Immature natural killer cell (primary cell): ENCODE data around the gene LAMA3. TPM values are rescaled to one million over a fixed set of nuclear protein-coding genes. Genes with fewer than 3 reads are reported as not detected.

Experiments used
- DNase-seq, 3 donors: peaks; one replicate each; pipeline ENCODE4 v3.0.0; 2022; ENCODE audit warnings: mixed read lengths in 1 of 3
- H3K27ac Mint-ChIP-seq, 6 donors: one replicate each; pipeline ENCODE4 v1.8.0; 2020; ENCODE audit warnings: mixed read lengths in 6 of 6, mild to moderate bottlenecking in 5 of 6, inconsistent platforms in 4 of 6, moderate library complexity in 3 of 6
- H3K27me3 Mint-ChIP-seq, 3 donors: one replicate each; pipeline ENCODE4 v1.8.0; 2020 to 2021; ENCODE audit warnings: low read depth in 3 of 3, mild to moderate bottlenecking in 3 of 3, mixed read lengths in 3 of 3, moderate library complexity in 3 of 3, inconsistent platforms in 1 of 3
- H3K36me3 Mint-ChIP-seq, 3 donors: one replicate each; pipeline ENCODE4 v1.8.0; 2020; ENCODE audit warnings: mixed read lengths in 3 of 3, inconsistent platforms in 2 of 3, mild to moderate bottlenecking in 2 of 3
- H3K4me1 Mint-ChIP-seq, 2 donors: one replicate each; pipeline ENCODE4 v1.8.0; 2020; ENCODE audit warnings: inconsistent platforms in 2 of 2, mild to moderate bottlenecking in 2 of 2, mixed read lengths in 2 of 2, moderate library complexity in 1 of 2
- H3K4me3 Mint-ChIP-seq, 5 donors: one replicate each; pipeline ENCODE4 v1.8.0; 2020; ENCODE audit warnings: mild to moderate bottlenecking in 5 of 5, mixed read lengths in 5 of 5, inconsistent platforms in 3 of 5, moderate library complexity in 3 of 5
- H3K9me3 Mint-ChIP-seq, 6 donors: one replicate each; pipeline ENCODE4 v1.8.0; 2020; ENCODE audit warnings: mild to moderate bottlenecking in 6 of 6, mixed read lengths in 6 of 6, inconsistent platforms in 4 of 6, moderate library complexity in 3 of 6
- polyA plus RNA-seq, 3 donors: library from polyadenylated mRNA; unstranded; fragments of 300-500 nt; fragmentation: Illumina TruSeq; gene quantifications; one replicate each; pipeline ENCODE4 v1.2.3, GENCODE V29; 2021

The LAMA3 gene
- polyA plus RNA-seq, 3 donors from 2014 or later: not detected

DNA sequence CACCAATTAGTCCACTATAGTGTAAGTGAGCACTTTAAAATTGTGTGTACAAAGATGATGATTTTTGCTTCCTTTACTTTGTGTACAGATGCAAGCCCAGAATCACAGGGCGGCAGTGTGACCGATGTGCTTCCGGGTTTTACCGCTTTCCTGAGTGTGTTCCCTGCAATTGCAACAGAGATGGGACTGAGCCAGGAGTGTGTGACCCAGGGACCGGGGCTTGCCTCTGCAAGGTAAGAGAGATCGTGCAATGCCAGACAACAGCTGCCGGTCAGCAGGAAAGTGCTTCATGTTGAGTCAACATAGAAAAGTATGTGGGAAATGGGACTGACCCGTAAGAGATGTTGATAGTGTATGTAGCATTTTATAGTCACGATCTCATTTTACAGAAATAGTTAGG, 168.5 kb downstream of the LAMA3 start:
- no peaks in the 10 kb centered on the region for H3K9me3 Mint-ChIP-seq
- H3K4me3 Mint-ChIP-seq: no peak overlapping the region
- no peak for DNase-seq
- H3K36me3 Mint-ChIP-seq: peaks cover 0 to 3% (median 0%) of the 10 kb centered on the region in 3 donors
- no peak overlapping the region for H3K27ac Mint-ChIP-seq
- H3K4me1 Mint-ChIP-seq: peaks cover 11 to 15% of the 10 kb centered on the region in 2 donors
- peaks cover 2 to 8% (median 5%) of the 10 kb centered on the region in 3 donors for H3K27me3 Mint-ChIP-seq

DNA sequence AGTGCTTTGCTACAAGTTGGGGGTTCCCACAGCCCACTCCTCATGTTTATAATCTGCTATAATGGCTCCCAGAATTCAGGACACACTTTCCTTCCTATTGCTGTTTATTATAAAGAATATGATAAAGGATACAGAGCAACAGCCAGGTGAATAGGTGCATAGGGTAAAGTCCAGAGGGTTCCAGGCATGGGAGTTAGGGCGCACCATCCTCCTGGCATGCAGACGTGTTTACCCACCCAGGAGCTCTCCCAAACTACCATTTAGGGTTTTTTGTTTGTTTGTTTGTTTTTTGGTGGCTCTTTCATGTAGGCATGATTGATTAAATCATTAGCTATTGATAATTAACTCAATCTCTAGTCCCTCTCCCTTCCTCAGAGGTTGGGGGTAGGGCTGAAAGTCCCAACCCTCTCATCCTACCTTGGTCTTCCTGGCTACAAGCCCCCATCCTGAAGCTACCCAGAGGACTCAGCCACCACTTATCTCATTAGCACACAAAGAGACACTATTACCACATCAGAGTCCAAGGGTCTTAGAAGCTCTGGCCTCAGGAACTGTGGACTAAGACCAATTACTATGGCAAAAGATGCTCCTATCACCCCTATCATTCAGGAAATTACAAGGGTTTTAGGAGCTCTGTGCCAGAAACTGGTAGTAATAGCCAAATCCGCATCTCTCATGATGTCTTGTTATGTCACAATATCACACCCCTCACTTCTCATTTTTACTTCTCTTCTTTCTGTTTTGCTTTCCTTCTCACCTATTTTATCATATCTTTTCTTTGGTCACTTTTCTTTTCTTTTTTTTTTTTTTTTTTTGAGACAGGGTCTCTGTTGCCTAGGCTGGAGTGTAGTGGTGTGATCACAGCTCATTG, 170.4 kb downstream of the LAMA3 start:
- H3K4me3 Mint-ChIP-seq: no peak overlapping the region
- DNase-seq: no peak
- peaks cover 0 to 8% (median 5%) of the 10 kb centered on the region in 3 donors for H3K27me3 Mint-ChIP-seq
- H3K27ac Mint-ChIP-seq: no peak overlapping the region
- peaks cover 0 to 3% (median 0%) of the 10 kb centered on the region in 3 donors for H3K36me3 Mint-ChIP-seq
- peaks cover 28 to 30% of the 10 kb centered on the region in 2 donors for H3K4me1 Mint-ChIP-seq
- no peaks in the 10 kb centered on the region for H3K9me3 Mint-ChIP-seq

DNA sequence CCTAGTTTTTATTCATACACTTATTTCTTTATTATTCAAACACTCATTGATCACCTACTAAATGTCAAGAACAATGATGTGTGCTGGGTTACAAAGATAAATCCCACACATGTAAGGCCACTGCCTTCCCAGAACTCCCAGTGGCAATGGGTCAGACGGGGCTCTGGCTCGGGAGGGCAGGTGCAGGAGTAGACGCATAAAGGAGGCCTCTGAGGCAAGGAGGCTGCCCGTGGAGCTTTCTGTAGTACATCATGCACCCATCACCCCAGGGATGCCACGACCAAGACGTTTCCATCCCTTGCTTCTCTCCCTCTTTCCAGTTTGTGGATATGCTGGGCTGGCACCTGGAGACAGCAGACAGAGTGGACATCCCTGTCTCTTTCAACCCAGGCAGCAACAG, 172.1 kb downstream of the LAMA3 start:
- no peaks in the 10 kb centered on the region for H3K36me3 Mint-ChIP-seq
- H3K9me3 Mint-ChIP-seq: no peaks in the 10 kb centered on the region
- peaks cover 44 to 46% of the 10 kb centered on the region in 2 donors for H3K4me1 Mint-ChIP-seq
- H3K4me3 Mint-ChIP-seq: no peak overlapping the region
- peak overlapping the region in 1 of 6 donors; percentile 51 for H3K27ac Mint-ChIP-seq
- DNase-seq: no peak
- peaks cover 0 to 8% (median 2%) of the 10 kb centered on the region in 3 donors for H3K27me3 Mint-ChIP-seq

DNA sequence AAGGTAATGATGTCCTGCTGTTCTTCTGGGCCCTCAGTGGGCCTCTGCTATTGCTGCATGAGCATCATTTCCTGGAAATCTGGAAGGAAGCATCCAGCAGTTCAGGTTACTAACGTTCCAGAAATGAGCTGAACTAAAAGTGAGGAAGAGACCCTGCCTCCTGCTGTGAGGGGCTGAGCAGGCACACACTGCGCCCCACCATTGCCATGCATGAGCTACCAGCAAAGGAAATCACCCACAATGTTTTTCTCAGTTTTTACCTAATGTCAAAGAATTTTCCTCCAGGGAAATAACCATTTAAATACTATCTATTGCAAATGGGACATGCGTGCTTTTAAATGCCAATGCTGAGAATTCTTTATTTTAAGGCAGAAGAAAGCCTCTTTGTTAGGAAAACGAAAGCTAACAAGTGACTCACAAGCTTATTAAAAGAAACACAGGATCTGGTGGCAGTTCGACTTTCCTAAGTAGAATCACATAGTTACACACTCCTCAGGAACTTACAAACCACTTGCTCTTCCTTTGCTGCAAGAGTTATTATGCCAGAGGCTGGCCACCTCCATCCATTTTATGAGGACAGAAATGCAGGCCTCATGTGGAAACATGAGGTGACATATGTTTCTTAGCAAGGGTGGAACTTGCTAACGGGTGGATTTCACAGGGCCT, 172.7 kb downstream of the LAMA3 start:
- Mint-ChIP-seq H3K36me3 (no peaks in the 10 kb centered on the region), H3K27me3 (peaks cover 0 to 3% (median 2%) of the 10 kb centered on the region in 3 donors), H3K9me3 (no peaks in the 10 kb centered on the region), H3K4me3 (no peak overlapping the region), H3K27ac (peak overlapping the region; percentile 11 to 83 (median 46)), H3K4me1 (peaks cover 50 to 52% of the 10 kb centered on the region in 2 donors)
- no peak for DNase-seq

DNA sequence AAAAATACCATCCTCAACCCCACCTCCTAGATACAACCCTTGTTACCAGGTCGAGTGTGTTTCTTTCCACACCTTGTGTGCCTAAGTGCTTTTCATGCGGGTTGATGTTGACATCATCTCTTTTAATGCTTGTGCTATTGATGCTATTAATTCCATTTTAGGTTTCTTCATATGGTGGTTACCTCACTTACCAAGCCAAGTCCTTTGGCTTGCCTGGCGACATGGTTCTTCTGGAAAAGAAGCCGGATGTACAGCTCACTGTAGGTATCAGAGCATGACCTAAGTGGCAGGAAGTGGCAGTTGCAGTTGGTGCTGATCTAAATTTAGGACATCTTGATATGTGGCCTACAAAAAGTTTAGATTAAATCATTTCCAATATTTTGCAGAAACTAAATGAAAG, 175.4 kb downstream of the LAMA3 start:
- H3K9me3 Mint-ChIP-seq: no peaks in the 10 kb centered on the region
- H3K27me3 Mint-ChIP-seq: no peaks in the 10 kb centered on the region
- peak overlapping the region; percentile 6 to 70 (median 55) for H3K4me3 Mint-ChIP-seq
- H3K36me3 Mint-ChIP-seq: no peaks in the 10 kb centered on the region
- peak overlapping the region; percentile 24 to 86 (median 72) for H3K27ac Mint-ChIP-seq
- H3K4me1 Mint-ChIP-seq: peaks cover 58 to 68% of the 10 kb centered on the region in 2 donors
- DNase-seq: peak; percentile 23 to 44 (median 39)

DNA sequence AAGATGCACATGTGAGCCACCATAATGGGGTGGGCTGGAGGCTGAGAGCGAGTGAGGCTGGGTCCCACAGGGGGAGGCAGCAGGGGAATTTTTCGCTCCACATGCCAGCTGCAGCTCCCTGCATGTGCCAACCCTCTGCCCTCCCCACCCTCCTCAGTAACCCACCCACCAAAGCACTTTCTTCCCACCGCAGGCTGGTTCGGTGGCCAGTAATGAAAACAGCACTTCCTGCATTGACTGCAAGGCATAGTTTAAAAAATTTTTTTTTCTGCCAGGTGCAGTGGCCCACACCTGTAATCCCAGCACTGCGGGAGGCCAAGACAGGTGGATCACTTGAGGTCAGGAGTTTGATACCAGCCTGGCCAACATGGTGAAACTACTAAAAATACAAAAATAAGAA, 177.8 kb downstream of the LAMA3 start:
- H3K4me3 Mint-ChIP-seq: no peak overlapping the region
- H3K4me1 Mint-ChIP-seq: peaks cover 70 to 80% of the 10 kb centered on the region in 2 donors
- DNase-seq: no peak
- H3K27ac Mint-ChIP-seq: peak overlapping the region in 1 of 6 donors; percentile 7
- no peaks in the 10 kb centered on the region for H3K36me3 Mint-ChIP-seq
- no peaks in the 10 kb centered on the region for H3K9me3 Mint-ChIP-seq
- no peaks in the 10 kb centered on the region for H3K27me3 Mint-ChIP-seq

DNA sequence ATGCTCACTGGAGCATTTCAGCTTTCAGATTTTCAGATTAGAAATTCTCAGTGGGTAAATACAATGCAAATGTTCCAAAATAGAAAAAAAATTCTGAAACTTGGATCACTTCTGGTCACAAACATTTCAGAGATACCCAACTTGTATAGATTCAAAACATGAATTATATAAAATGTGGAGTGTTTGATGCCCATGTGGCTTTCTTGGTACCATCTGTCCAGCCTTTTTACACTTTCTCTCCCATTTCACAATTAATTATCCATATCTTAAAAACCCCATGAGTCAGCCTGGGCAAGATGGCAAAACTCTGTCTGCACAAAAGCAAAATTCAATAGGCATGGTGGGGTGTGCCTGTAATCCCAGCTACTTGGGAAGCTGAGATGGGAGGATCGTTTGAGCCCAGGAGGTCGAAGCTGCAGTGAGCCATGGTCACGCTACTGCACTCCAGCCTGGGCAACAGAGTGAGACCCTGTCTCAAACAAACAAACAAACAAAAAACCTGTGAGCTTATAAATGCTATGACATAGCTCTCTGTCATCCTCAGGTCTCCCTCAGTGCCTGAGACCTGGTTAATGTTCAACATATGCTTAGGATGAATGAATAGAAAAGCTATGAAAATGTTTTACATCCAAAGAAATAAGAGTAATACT, 179.0 kb downstream of the LAMA3 start:
- Mint-ChIP-seq H3K27ac (no peak overlapping the region), H3K27me3 (no peaks in the 10 kb centered on the region), H3K9me3 (no peaks in the 10 kb centered on the region), H3K36me3 (no peaks in the 10 kb centered on the region), H3K4me3 (peak overlapping the region in 1 of 5 donors; percentile 32), H3K4me1 (peaks cover 71 to 82% of the 10 kb centered on the region in 2 donors)
- no peak for DNase-seq

DNA sequence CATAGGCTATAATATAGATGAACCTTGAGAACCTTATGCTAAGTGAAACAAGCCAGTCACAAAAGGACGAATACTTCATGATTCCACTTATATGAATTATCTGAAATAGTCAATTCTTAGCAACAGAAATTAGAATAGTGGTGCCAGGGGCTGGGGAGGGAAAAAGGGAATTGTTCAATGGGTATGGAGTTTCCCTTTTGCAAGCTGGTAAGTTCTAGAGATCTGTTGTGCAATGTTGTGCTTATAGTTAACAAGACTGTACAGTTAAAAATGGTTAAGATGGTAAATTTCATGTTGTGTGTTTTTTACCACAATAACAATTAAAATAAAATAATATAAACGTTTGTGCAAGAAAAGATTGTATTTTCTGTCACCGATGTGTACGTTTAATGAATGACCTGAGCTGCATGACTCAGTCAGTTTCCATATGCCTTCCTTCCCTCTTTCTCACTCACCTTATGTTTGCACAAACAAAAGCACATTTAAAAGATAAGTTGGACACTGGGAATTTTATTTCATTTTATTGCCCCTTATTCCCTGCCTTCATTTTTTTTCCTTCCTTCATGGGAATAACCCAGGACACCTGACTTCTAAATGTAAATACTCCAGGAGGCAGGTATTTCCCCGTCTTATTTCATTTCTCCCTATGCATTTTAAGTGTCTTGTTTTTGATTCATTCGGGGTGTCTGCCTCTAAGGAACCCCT, 181.6 kb downstream of the LAMA3 start:
- Mint-ChIP-seq H3K4me1 (peaks cover 58 to 70% of the 10 kb centered on the region in 2 donors), H3K36me3 (no peaks in the 10 kb centered on the region), H3K9me3 (no peaks in the 10 kb centered on the region), H3K27me3 (no peaks in the 10 kb centered on the region), H3K4me3 (peak overlapping the region; percentile 64 to 85 (median 76)), H3K27ac (peak overlapping the region; percentile 82 to 97 (median 90))
- no peak for DNase-seq

DNA sequence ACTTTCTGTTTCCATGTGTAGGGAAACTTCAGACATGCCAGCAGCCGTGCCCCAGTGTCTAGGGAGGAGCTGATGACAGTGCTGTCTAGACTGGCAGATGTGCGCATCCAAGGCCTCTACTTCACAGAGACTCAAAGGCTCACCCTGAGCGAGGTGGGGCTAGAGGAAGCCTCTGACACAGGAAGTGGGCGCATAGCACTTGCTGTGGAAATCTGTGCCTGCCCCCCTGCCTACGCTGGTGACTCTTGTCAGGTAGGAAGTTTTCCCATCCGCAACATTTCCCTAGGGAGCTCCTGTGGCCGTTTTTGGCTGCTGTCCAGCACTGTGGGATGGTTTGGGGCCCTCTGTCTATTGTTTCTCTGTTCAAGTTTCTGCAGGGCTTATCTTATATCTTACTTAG, 182.2 kb downstream of the LAMA3 start:
- Mint-ChIP-seq H3K27ac (peak overlapping the region; percentile 82 to 97 (median 90)), H3K4me1 (peaks cover 52 to 65% of the 10 kb centered on the region in 2 donors), H3K9me3 (no peaks in the 10 kb centered on the region), H3K36me3 (no peaks in the 10 kb centered on the region), H3K27me3 (no peaks in the 10 kb centered on the region), H3K4me3 (peak overlapping the region; percentile 64 to 85 (median 76))
- peak; percentile 68 to 71 (median 68) for DNase-seq

DNA sequence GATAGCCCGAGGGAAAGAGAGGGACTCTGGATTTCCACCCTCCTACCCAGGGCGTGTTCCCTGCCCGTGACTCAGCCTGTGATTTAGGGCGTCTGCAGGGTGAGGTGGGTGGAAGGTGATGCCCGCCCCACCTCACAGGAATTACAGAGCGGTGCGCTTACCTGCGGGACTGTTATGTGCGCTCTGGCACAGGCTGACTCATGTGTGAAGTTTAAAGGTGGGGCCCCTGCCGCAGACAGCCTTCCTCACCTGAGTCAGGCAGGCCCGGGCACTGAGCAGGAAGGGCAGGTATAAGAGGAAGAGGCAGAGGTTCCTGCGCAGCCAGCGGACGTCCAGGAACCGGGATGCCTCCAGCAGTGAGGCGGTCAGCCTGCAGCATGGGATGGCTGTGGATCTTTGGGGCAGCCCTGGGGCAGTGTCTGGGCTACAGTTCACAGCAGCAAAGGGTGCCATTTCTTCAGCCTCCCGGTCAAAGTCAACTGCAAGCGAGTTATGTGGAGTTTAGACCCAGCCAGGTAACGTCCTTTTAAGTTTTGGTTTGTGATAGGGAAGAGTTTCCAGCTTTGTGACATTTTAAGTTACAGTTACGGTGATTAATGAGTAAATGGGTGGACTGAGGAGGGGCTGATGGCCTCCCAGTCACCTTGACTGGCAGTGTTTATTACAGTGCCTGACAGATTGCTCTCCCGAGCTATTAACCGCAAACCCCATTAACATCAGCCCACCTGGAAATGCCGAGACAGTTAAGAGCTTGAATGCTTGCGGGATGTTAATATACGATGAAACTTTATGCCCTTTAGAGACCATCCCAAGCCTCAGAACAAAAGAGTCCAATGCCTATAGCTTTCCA, 183.7 kb downstream of the LAMA3 start:
- no peaks in the 10 kb centered on the region for H3K27me3 Mint-ChIP-seq
- no peak for DNase-seq
- H3K27ac Mint-ChIP-seq: peak overlapping the region in 1 of 6 donors; percentile 27
- H3K4me1 Mint-ChIP-seq: peaks cover 41 to 49% of the 10 kb centered on the region in 2 donors
- peaks cover 0 to 3% (median 0%) of the 10 kb centered on the region in 3 donors for H3K36me3 Mint-ChIP-seq
- H3K9me3 Mint-ChIP-seq: no peaks in the 10 kb centered on the region
- H3K4me3 Mint-ChIP-seq: no peak overlapping the region

DNA sequence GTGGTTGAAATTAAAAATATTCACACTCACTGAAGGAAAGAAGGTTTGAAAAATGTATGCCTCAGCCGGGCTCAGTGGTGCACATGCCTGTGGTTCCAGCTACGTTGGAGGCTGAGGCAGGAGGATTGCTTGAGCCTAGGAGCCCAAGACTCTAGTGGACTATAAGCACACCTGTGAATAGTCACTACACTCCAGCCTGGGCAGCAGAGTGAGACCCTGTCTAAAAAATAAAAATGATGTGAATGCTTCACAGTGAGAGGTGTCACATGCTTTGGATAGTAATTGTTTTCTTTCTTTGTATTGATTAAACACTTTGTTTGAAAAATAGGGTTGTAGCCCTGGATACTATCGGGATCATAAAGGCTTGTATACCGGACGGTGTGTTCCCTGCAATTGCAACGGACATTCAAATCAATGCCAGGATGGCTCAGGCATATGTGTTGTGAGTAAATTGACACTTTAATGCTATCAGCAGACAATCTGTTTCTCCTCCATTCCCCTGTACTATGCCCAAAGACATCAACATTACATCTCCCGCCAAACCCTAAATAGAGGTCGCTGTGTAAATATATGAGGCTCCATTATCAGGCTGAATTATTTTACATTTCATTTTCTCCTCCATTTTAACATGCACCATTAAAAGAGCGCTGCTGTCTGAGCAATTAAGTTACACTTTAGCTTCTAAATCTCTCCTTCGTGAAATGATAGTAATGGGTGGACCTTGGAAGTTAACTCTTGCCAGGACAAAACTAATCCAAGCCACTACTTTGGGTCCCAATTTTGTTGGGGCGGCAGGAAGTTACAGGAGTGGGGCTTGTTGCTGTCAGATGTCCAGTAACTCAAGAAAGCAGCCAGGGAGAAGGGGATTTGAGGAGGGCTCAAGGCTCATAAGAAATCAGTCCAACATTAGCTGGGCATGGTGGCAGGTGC, 187.0 kb downstream of the LAMA3 start:
- peaks cover 0 to 3% (median 0%) of the 10 kb centered on the region in 3 donors for H3K36me3 Mint-ChIP-seq
- H3K4me1 Mint-ChIP-seq: peaks cover 29 to 34% of the 10 kb centered on the region in 2 donors
- no peaks in the 10 kb centered on the region for H3K9me3 Mint-ChIP-seq
- peaks cover 0 to 2% (median 0%) of the 10 kb centered on the region in 3 donors for H3K27me3 Mint-ChIP-seq
- H3K27ac Mint-ChIP-seq: no peak overlapping the region
- DNase-seq: no peak
- H3K4me3 Mint-ChIP-seq: no peak overlapping the region

DNA sequence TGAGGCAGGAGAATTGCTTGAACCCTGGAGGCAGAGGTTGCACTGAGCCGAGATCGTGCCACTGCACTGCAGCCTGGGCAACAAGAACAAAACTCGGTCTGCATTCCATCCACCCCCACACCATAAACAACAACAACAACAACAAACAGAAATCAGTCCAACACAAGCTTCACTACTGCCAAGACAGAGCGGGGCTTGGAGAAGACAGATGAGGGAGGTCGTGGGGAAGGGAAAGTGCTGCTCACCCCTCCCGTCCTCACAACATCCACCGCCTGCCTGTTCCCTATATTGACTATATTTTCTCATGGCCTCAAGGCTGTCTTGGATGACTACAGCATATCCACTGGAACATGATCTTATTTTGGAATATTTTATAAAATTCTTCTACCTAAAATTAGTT, 187.7 kb downstream of the LAMA3 start:
- Mint-ChIP-seq H3K4me3 (no peak overlapping the region), H3K4me1 (peaks cover 24 to 27% of the 10 kb centered on the region in 2 donors), H3K36me3 (peaks cover 0 to 3% (median 0%) of the 10 kb centered on the region in 3 donors), H3K27me3 (peaks cover 0 to 2% (median under 1%) of the 10 kb centered on the region in 3 donors), H3K27ac (no peak overlapping the region), H3K9me3 (no peaks in the 10 kb centered on the region)
- no peak for DNase-seq
